A549 (cell line): ENCODE results near the gene KIF4A. TPM values are rescaled to one million over a fixed set of nuclear protein-coding genes. Genes with fewer than 3 reads are reported as not detected.
A peak's percentile ranks its signal among the peaks of the same experiment; 100 is the strongest.

Experiments
- ATAC-seq, 2 experiments: fragments of 200-7000 bp in 1 of 2; fragments of >200 bp in 1 of 2; cut with Nextera tagmentation in 1 of 2; cut with Tn5 transposase in 1 of 2; 3 replicates each; pipeline versions ENCODE4 v1.8.0 to v1.9.1; 2018 to 2020; ENCODE audit warnings: mild to moderate bottlenecking in 1 of 2, moderate library complexity in 1 of 2
- CTCF ChIA-PET: fragments of 300-600 bp; sonication (Branson Sonifier 250); formaldehyde crosslinking; extraction: SDS; loops from one replicate; lab custom pipeline; 2021; ENCODE audit warnings: antibody characterized with exemption, inconsistent platforms; lab: Yijun Ruan, JAX
- POLR2A ChIA-PET: fragments of 350-600 bp; formaldehyde crosslinking; extraction: SDS; loops from one replicate; lab custom pipeline; 2021; ENCODE audit warnings: antibody characterized with exemption, inconsistent platforms; lab: Yijun Ruan, JAX
- DNase-seq, 2 experiments: peaks; one replicate each; pipeline versions ENCODE4 v3.0.0 to v3.0.0-alpha.2; 2011 to 2016; ENCODE audit warnings: low read depth in 1 of 2, low spot score in 1 of 2
- FAIRE-seq: peaks from 2 replicates; lab custom pipeline; 2011; peaks lifted over from hg19 to GRCh38; lab: Jason Lieb, UNC
- H3K27ac ChIP-seq, 2 experiments: fragments of >200 bp; sonication (Bioruptor Twin); formaldehyde crosslinking; 3 replicates each; pipeline ENCODE4 v1.5.1; 2016 to 2017
- H3K4me1 ChIP-seq: fragments of >200 bp; sonication (Bioruptor Twin); formaldehyde crosslinking; 3 replicates; pipeline ENCODE4 v1.6.1; 2016
- H3K4me2 ChIP-seq: fragments of >200 bp; sonication (Bioruptor Twin); formaldehyde crosslinking; 3 replicates; pipeline ENCODE4 v1.6.1; 2016
- H3K4me3 ChIP-seq: fragments of >200 bp; sonication (Bioruptor Twin); formaldehyde crosslinking; 3 replicates; pipeline ENCODE4 v1.5.1; 2016
- H3K9me3 ChIP-seq: fragments of >200 bp; sonication (Bioruptor Twin); formaldehyde crosslinking; 3 replicates; pipeline ENCODE4 v1.6.1; 2016
- CTCF ChIP-seq: fragments of >200 bp; sonication (Bioruptor Twin); formaldehyde crosslinking; IDR thresholded peaks from 3 replicates; pipeline ENCODE4 v1.5.1; 2016
- EHF ChIP-seq: fragments of 250-450 bp; sonication (Bioruptor Pico); IDR thresholded peaks from 2 replicates; pipeline ENCODE4 v1.5.0; 2020; ENCODE audit warnings: mild to moderate bottlenecking
- EHMT2 ChIP-seq: fragments of 200-600 bp; sonication (generic); IDR thresholded peaks from 2 replicates; pipeline ENCODE4 v1.6.1; 2016; ENCODE audit warnings: antibody characterized with exemption, low read depth, mild to moderate bottlenecking, moderate library complexity
- ESRRA ChIP-seq: fragments of 150-350 bp; IDR thresholded peaks from 2 replicates; pipeline ENCODE4 v1.6.1; 2014; ENCODE audit warnings: mild to moderate bottlenecking, low read length, borderline replicate concordance
- FOSB ChIP-seq: fragments of 250-450 bp; sonication (Bioruptor Pico); IDR thresholded peaks from 2 replicates; pipeline ENCODE4 v1.5.0; 2020; ENCODE audit warnings: mild to moderate bottlenecking, moderate library complexity
- FOSL2 ChIP-seq, 2 experiments: fragments of 450-650 bp in 1 of 2; fragments of >200 bp in 1 of 2; sonication (Bioruptor Twin) in 1 of 2; formaldehyde crosslinking; IDR thresholded peaks; 2 replicates each; pipeline versions ENCODE4 v1.5.0 to v1.6.1; 2016 to 2020; ENCODE audit warnings: mild to moderate bottlenecking in 1 of 2, moderate library complexity in 1 of 2
- FOXS1 ChIP-seq: fragments of 250-450 bp; sonication (Bioruptor Pico); IDR thresholded peaks from 2 replicates; pipeline ENCODE4 v1.5.0; 2020; ENCODE audit warnings: mild to moderate bottlenecking, moderate library complexity
- HEYL ChIP-seq: fragments of 250-450 bp; sonication (Bioruptor Pico); IDR thresholded peaks from 2 replicates; pipeline ENCODE4 v1.8.0; 2021; ENCODE audit warnings: mild to moderate bottlenecking, moderate library complexity
- JUN ChIP-seq, 2 experiments: fragments of >200 bp; sonication (Bioruptor Twin); formaldehyde crosslinking; IDR thresholded peaks; 2 replicates in 1 of 2; 3 replicates in 1 of 2; pipeline ENCODE4 v1.6.1; 2016 to 2017
- KDM5A ChIP-seq: fragments of 200-600 bp; sonication (generic); IDR thresholded peaks from 2 replicates; pipeline ENCODE4 v1.6.1; 2016; ENCODE audit warnings: antibody characterized with exemption, mild to moderate bottlenecking
- NR3C1 ChIP-seq: fragments of >200 bp; sonication (Bioruptor Twin); formaldehyde crosslinking; IDR thresholded peaks from 3 replicates; pipeline ENCODE4 v1.6.1; 2017
- PBX3 ChIP-seq: IDR thresholded peaks from 2 replicates; pipeline ENCODE4 v1.6.1; 2012
- PHF8 ChIP-seq: fragments of 200-600 bp; sonication (generic); IDR thresholded peaks from 2 replicates; pipeline ENCODE4 v1.6.1; 2016; ENCODE audit warnings: low read depth, mild to moderate bottlenecking, antibody characterized with exemption, moderate library complexity, borderline replicate concordance
- POLR2A ChIP-seq: IDR thresholded peaks from 2 replicates; pipeline ENCODE4 v1.6.1; 2012; ENCODE audit warnings: mild to moderate bottlenecking, low read length
- RAD21 ChIP-seq, 2 experiments: fragments of >200 bp in 1 of 2; sonication (Bioruptor Twin) in 1 of 2; formaldehyde crosslinking in 1 of 2; IDR thresholded peaks in 1 of 2; conservative IDR thresholded peaks in 1 of 2; 2 replicates in 1 of 2; 3 replicates in 1 of 2; pipeline ENCODE4 v1.6.1; 2012 to 2018; ENCODE audit warnings: inconsistent platforms in 1 of 2
- RARB ChIP-seq: fragments of 250-450 bp; sonication (Bioruptor Pico); IDR thresholded peaks from 2 replicates; pipeline ENCODE4 v1.8.0; 2021; ENCODE audit warnings: mild to moderate bottlenecking, moderate library complexity
- RFX5 ChIP-seq: fragments of 450-650 bp; IDR thresholded peaks from 2 replicates; pipeline ENCODE4 v1.7.1; 2014; ENCODE audit warnings: antibody characterized with exemption, mild to moderate bottlenecking, moderate library complexity
- SMC3 ChIP-seq: fragments of >200 bp; sonication (Bioruptor Twin); formaldehyde crosslinking; IDR thresholded peaks from 3 replicates; pipeline ENCODE4 v1.6.1; 2018; ENCODE audit warnings: inconsistent platforms
- SREBF2 ChIP-seq: fragments of 450-650 bp; IDR thresholded peaks from 2 replicates; pipeline ENCODE4 v1.6.1; 2014; ENCODE audit warnings: mild to moderate bottlenecking, moderate library complexity
- TFCP2L1 ChIP-seq: fragments of 250-450 bp; sonication (Bioruptor Pico); IDR thresholded peaks from 2 replicates; pipeline ENCODE4 v1.5.0; 2021; ENCODE audit warnings: mild to moderate bottlenecking
- WGBS: methylation state at CpG from one replicate; pipeline ENCODE4 v1.1.6; 2017; ENCODE audit errors: missing lambda C conversion rate; 5-methylcytosine and 5-hydroxymethylcytosine counted together
- polyA plus RNA-seq, 4 experiments: library from polyadenylated mRNA; depleted of rRNA in 3 of 4; stranded (reverse); fragments of >200 nt; fragmentation: RNase III in 1 of 4; extraction: RNeasy Plus Mini Kit Qiagen cat#74134 plus additional on column Dnase treatment in 1 of 4; gene quantifications; 2 replicates in 3 of 4; 3 replicates in 1 of 4; pipeline ENCODE4 v1.2.3, GENCODE V29; 2011 to 2017
- TF ChIP-seq, protein P1 (sequence below): IDR thresholded peaks from 2 replicates; pipeline ENCODE4 v1.6.1; 2012; ENCODE audit warnings: low read depth, borderline replicate concordance
- TF ChIP-seq, protein P2 (sequence below): fragments of >200 bp; sonication (Bioruptor Twin); formaldehyde crosslinking; IDR thresholded peaks from 2 replicates; pipeline ENCODE4 v1.6.1; 2016
- TF ChIP-seq, protein P3 (sequence below): fragments of 200-600 bp; sonication (generic); IDR thresholded peaks from 2 replicates; pipeline ENCODE4 v1.6.1; 2016; ENCODE audit warnings: antibody characterized with exemption, mild to moderate bottlenecking, moderate library complexity

Gene KIF4A
- polyA plus RNA-seq, 2 of the 4 experiments (the other 2 are of a cell fraction): 27.9 to 46.6 TPM

- 100% methylated on average over 2 of the region's 3 CpGs for WGBS
- no peak for DNase-seq
- Histone ChIP-seq H3K4me3 (no peak overlapping the region), H3K9me3 (no peaks in the 10 kb centered on the region), H3K4me2 (no peak overlapping the region), H3K27ac (no peak overlapping the region), H3K4me1 (no peaks in the 10 kb centered on the region)
- POLR2A ChIA-PET: no interaction called here
- FAIRE-seq: no peak
- TF ChIP-seq, protein P1, sequence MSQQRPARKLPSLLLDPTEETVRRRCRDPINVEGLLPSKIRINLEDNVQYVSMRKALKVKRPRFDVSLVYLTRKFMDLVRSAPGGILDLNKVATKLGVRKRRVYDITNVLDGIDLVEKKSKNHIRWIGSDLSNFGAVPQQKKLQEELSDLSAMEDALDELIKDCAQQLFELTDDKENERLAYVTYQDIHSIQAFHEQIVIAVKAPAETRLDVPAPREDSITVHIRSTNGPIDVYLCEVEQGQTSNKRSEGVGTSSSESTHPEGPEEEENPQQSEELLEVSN: no peak
- TF ChIP-seq PBX3: no peak
- TF ChIP-seq, protein P2, sequence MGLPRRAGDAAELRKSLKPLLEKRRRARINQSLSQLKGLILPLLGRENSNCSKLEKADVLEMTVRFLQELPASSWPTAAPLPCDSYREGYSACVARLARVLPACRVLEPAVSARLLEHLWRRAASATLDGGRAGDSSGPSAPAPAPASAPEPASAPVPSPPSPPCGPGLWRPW: no peak
- TF ChIP-seq HEYL (CRISPR knock-in tag): no peak
- no peak for TF ChIP-seq ESRRA
- no peak for TF ChIP-seq PHF8
- TF ChIP-seq FOSB: no peak
- TF ChIP-seq POLR2A: no peak
- no peak for TF ChIP-seq TFCP2L1 (CRISPR knock-in tag)
- TF ChIP-seq NR3C1: no peak
- no peak for TF ChIP-seq JUN (IDR thresholded peaks at IDR 0.05)
- TF ChIP-seq EHMT2: no peak
- TF ChIP-seq SREBF2: no peak
- no peak for TF ChIP-seq FOXS1 (CRISPR knock-in tag)
- CTCF ChIA-PET: interaction anchor here (1.2 kb wide), 1 partner anchor 11 kb away, joined by 5 read pairs; the partner anchor contains the start of gene GDPD2
- no peak for ATAC-seq
Measured at GRCh38 chrX:70411475-70411874, 121.6 kb downstream of the KIF4A start.

DNA sequence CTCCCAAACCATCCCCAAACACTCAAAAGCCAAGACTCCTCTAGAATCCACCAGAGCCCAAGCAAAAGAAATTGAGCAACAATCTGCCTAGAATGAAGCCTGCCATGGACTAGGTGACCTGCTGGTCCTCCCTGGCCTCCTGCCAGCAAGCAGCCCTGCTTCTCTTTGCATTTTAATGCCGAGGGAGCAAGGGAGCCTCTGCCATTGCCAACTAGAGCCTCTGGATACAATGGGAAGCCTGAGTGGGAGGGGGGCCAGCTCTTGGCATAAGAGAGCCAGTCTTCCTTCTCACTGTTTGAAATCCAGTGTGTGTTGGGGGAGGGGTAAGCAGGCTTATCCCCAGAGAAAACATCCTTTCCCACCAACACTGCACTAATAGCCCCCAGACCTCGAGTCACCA is 131.7 kb downstream of the KIF4A start:
- FAIRE-seq (no peak), DNase-seq (no peak), ATAC-seq (no peak)
- Histone ChIP-seq H3K4me3 (no peak overlapping the region), H3K4me2 (no peak overlapping the region), H3K4me1 (no peaks in the 10 kb centered on the region), H3K27ac (no peak overlapping the region), H3K9me3 (no peaks in the 10 kb centered on the region)
- ChIA-PET POLR2A (no interaction called here), CTCF (interaction anchor here (0.7 to 8.6 kb wide), 4 partner anchors 12 to 288 kb away, joined by 3 to 44 read pairs (median 3); no protein-coding TSS in a partner anchor)
- 61% methylated on average over 2 of the region's 2 CpGs for WGBS
- TF ChIP-seq KDM5A (no peak), FOSL2 (IDR thresholded peaks at IDR 0.05) (no peak), FOSL2 (CRISPR knock-in tag; IDR thresholded peaks at IDR 0.05) (no peak), CTCF (no peak), RARB (CRISPR knock-in tag) (no peak), EHF (CRISPR knock-in tag) (no peak)

- FAIRE-seq (no peak), DNase-seq (peak in 1 of 2 experiments; percentile 40), ATAC-seq (peak; percentile 84 to 85)
- Histone ChIP-seq H3K9me3 (no peaks in the 10 kb centered on the region), H3K4me2 (no peak within 1 kb of the TSS), H3K4me3 (no peak within 1 kb of the TSS), H3K4me1 (no peaks in the 10 kb centered on the region), H3K27ac (no peak within 1 kb of the TSS)
- POLR2A ChIA-PET: no interaction called here
- WGBS: 60% methylated on average over 8 of the region's 11 CpGs
- CTCF ChIA-PET: interaction anchor here (0.8 to 8.6 kb wide), 6 partner anchors 9 to 242 kb away, joined by 3 to 44 read pairs (median 4); no protein-coding TSS in a partner anchor
- TF ChIP-seq, protein P3, sequence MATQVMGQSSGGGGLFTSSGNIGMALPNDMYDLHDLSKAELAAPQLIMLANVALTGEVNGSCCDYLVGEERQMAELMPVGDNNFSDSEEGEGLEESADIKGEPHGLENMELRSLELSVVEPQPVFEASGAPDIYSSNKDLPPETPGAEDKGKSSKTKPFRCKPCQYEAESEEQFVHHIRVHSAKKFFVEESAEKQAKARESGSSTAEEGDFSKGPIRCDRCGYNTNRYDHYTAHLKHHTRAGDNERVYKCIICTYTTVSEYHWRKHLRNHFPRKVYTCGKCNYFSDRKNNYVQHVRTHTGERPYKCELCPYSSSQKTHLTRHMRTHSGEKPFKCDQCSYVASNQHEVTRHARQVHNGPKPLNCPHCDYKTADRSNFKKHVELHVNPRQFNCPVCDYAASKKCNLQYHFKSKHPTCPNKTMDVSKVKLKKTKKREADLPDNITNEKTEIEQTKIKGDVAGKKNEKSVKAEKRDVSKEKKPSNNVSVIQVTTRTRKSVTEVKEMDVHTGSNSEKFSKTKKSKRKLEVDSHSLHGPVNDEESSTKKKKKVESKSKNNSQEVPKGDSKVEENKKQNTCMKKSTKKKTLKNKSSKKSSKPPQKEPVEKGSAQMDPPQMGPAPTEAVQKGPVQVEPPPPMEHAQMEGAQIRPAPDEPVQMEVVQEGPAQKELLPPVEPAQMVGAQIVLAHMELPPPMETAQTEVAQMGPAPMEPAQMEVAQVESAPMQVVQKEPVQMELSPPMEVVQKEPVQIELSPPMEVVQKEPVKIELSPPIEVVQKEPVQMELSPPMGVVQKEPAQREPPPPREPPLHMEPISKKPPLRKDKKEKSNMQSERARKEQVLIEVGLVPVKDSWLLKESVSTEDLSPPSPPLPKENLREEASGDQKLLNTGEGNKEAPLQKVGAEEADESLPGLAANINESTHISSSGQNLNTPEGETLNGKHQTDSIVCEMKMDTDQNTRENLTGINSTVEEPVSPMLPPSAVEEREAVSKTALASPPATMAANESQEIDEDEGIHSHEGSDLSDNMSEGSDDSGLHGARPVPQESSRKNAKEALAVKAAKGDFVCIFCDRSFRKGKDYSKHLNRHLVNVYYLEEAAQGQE: no peak
- TF ChIP-seq SMC3 (no peak), RFX5 (no peak), CTCF (peak; percentile 16; the same call in 1 of the 3 replicates), JUN (IDR thresholded peaks at IDR 0.05) (no peak), RAD21 (conservative IDR thresholded peaks at IDR 0.05 in 1 of 2, IDR thresholded peaks at IDR 0.05 in 1 of 2) (peak; percentile 20 to 27; a peak in 1 of 5 replicates), SREBF2 (no peak)
- TF ChIP-seq, protein P1: no peak
Measured at GRCh38 chrX:70422851-70423341, 133.0 kb downstream of the KIF4A start, which contains the start of gene GDPD2. GDPD2 (plus strand) TSS chrX:70423314; CDS start chrX:70424985, 1,671 bp downstream.
